ENCODE measurements around the gene HSPB8.

HSPB8 gene

GRCh38 chr12:119178544-119179334, at the start of gene HSPB8:
HSPB8 (plus strand) TSS chr12:119178931; CDS start chr12:119179313, 382 bp downstream.
- peak; percentile 55 for DNase-seq

GRCh38 chr12:119129827-119130434, 48.8 kb upstream of the HSPB8 start:
- DNase-seq, result no peak

GRCh38 chr12:119130523-119130922, 48.2 kb upstream of the HSPB8 start:
- DNase-seq, result no peak

- no peak for DNase-seq
Observed at GRCh38 chr12:119134284-119135072, 44.3 kb upstream of the HSPB8 start.

GRCh38 chr12:119136811-119137410, 41.8 kb upstream of the HSPB8 start:
- DNase-seq, result no peak

- DNase-seq, result no peak
Observed at GRCh38 chr12:119139448-119139847, 39.3 kb upstream of the HSPB8 start.

GRCh38 chr12:119145367-119145766, 33.4 kb upstream of the HSPB8 start:
- no peak for DNase-seq

GRCh38 chr12:119147847-119148448, 30.8 kb upstream of the HSPB8 start:
- DNase-seq, result no peak

- DNase-seq, result no peak
Observed at GRCh38 chr12:119149270-119149669, 29.5 kb upstream of the HSPB8 start.

- DNase-seq, result peak; percentile 45
Observed at GRCh38 chr12:119151445-119152026, 27.2 kb upstream of the HSPB8 start.

GRCh38 chr12:119153477-119154434, 25.0 kb upstream of the HSPB8 start:
- DNase-seq, result no peak

- DNase-seq, result no peak
Observed at GRCh38 chr12:119154435-119154818, 24.3 kb upstream of the HSPB8 start.

- no peak for DNase-seq
Observed at GRCh38 chr12:119156401-119157044, 22.2 kb upstream of the HSPB8 start.

GRCh38 chr12:119157528-119157927, 21.2 kb upstream of the HSPB8 start:
- DNase-seq, result peak; percentile 64

- DNase-seq, result no peak
Observed at GRCh38 chr12:119157978-119158377, 20.8 kb upstream of the HSPB8 start.

GRCh38 chr12:119158402-119158801, 20.3 kb upstream of the HSPB8 start:
- no peak for DNase-seq

GRCh38 chr12:119159844-119160243, 18.9 kb upstream of the HSPB8 start:
- DNase-seq, result no peak

GRCh38 chr12:119167902-119168301, 10.8 kb upstream of the HSPB8 start:
- DNase-seq, result no peak

- DNase-seq, result no peak
Observed at GRCh38 chr12:119168721-119169120, 10.0 kb upstream of the HSPB8 start.

- DNase-seq, result no peak
Observed at GRCh38 chr12:119169150-119169549, 9.6 kb upstream of the HSPB8 start.

- DNase-seq, result no peak
Observed at GRCh38 chr12:119171291-119171690, 7.4 kb upstream of the HSPB8 start.
